GM21390 (cell line): ENCODE results near the gene SARS1.
A peak's percentile ranks its signal among the peaks of the same experiment; 100 is the strongest.

Experiments used
- ATAC-seq: cut with Tn5 transposase; IDR thresholded peaks from one replicate; pipeline ENCODE4 v1.9.1; 2021; ENCODE audit not compliant: unreplicated experiment

The SARS1 gene

GRCh38 chr1:109248797-109249629 lies 35.3 kb downstream of the SARS1 start, which contains the start of gene CELSR2:
Gene CELSR2 (plus strand): TSS chr1:109249539. CDS start chr1:109250080, 541 bp downstream.
- ATAC-seq, result peak; percentile 81

- peak; percentile 42 for ATAC-seq
Observed at GRCh38 chr1:109249654-109250401, 36.1 kb downstream of the SARS1 start.

- ATAC-seq, result no peak
Observed at GRCh38 chr1:109250454-109251276, 36.9 kb downstream of the SARS1 start.

- no peak for ATAC-seq
Observed at GRCh38 chr1:109251277-109252166, 37.8 kb downstream of the SARS1 start.

GRCh38 chr1:109252167-109252892 lies 38.6 kb downstream of the SARS1 start:
- no peak for ATAC-seq

- ATAC-seq, result no peak
Observed at GRCh38 chr1:109252893-109253802, 39.4 kb downstream of the SARS1 start.

GRCh38 chr1:109253803-109254620 lies 40.3 kb downstream of the SARS1 start:
- ATAC-seq, result no peak

- no peak for ATAC-seq
Observed at GRCh38 chr1:109254621-109255096, 40.9 kb downstream of the SARS1 start.

GRCh38 chr1:109255097-109255651 lies 41.5 kb downstream of the SARS1 start:
- no peak for ATAC-seq

- no peak for ATAC-seq
Observed at GRCh38 chr1:109255678-109256077, 42.0 kb downstream of the SARS1 start.

GRCh38 chr1:109256085-109256484 lies 42.4 kb downstream of the SARS1 start:
- no peak for ATAC-seq

- no peak for ATAC-seq
Observed at GRCh38 chr1:109256971-109257681, 43.4 kb downstream of the SARS1 start.

GRCh38 chr1:109257682-109258421 lies 44.1 kb downstream of the SARS1 start:
- no peak for ATAC-seq

GRCh38 chr1:109258481-109259466 lies 45.1 kb downstream of the SARS1 start:
- no peak for ATAC-seq
